Erythroblast (primary cell): Measurements from ENCODE around the gene DTD1.

Experiments used
- GATA1 ChIP-seq: IDR thresholded peaks from 2 replicates; pipeline ENCODE4 v1.6.1; 2011; ENCODE audit warnings: low read depth, mild to moderate bottlenecking, control low read depth, low read length, moderate library complexity
- POLR2A ChIP-seq: IDR thresholded peaks from 2 replicates; pipeline ENCODE4 v1.6.1; 2011; ENCODE audit warnings: mild to moderate bottlenecking, low read length

- no peak for TF ChIP-seq POLR2A
- TF ChIP-seq GATA1 = no peak
Measured at GRCh38 chr20:18694071-18694470, 106.2 kb downstream of the DTD1 start.
